Stimulated activated CD4-positive, alpha-beta T cell treated with anti-CD3 and anti-CD28 coated beads, Interleukin-15, amount 100 ng/mL, for 24 hours (primary cell): Measurements from ENCODE around the gene LCA5L.

Experiments used
- DNase-seq: peaks from one replicate; pipeline ENCODE4 v3.0.0-alpha.2; 2020

The LCA5L gene

DNA sequence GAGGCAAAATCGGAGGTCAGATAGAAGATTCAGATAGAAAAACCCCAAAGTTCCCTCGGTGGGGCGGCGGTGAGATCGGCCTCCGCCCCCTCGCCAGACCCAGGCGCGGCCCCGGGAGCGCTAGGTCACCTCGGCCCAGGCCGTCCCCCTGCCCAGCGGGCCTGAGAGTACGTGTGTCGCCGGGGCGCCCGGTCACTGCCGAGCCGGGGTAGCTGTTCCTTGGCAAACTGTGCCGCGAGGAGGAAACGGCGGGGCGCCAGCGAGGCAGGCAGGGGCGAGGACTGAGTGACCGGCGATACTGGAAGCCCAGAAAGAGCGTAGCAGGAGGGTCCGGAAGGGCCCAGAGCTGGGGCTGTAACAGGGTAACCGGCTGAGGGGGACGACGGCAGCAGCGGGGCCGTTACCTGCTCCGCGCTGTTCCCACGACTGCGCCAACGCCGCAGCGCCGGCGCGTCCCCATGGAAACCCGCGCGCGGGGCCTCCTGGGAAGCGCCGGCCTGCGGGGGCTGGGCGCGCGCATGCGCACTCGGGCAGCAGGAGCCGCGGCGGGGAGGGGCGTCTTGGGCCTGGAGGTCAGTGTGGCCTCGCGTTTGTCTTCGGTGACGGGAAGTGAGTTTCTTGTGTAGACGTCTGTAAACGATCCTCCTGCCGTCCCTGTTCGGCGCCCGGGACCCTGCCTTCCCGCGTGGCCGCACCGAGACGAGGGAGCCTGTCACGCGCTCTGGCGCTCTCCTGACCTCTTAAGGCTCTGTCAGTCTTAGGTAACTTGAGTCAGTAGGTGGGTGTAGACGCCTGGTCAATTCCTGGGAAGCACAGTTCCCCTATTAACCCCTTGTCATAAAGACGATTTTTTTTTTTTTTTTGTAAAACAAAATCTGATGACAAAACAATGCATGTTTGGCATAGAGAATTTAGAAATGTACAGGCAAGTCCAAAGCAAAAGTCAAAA is at the start of gene LCA5L:
TSS of gene LCA5L (minus strand) at position 458 of the 949 bp plus-strand sequence. CDS start 17,285 bp downstream, outside the sequence.
- peak; percentile 93 for DNase-seq

DNA sequence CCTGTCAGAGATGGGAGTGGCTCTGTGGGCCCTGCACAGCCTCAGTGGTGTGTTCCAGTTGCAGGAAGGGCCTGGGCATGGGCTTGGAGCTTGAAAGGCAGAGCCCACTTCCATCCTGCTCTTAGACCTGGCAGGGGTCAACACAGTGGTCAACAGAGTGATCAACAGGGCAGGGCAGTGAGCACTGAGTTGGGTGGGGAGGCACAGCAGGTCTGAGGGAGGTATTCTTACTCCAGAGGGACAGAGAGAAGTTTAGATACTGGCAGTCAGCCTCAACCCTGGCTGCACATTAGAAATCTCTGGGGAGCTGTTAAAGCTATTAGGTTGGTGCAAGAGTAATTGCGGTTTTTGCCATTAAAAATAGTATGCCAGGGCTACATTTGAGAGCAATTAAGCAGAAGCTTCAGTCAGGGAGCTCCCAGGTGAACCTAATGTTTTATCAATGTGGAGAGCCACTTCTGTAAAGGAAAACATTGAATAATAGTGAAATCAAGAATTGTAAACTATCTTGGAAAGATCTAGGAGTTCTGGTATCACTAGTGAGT is 43.9 kb upstream of the LCA5L start:
- DNase-seq: no peak

DNA sequence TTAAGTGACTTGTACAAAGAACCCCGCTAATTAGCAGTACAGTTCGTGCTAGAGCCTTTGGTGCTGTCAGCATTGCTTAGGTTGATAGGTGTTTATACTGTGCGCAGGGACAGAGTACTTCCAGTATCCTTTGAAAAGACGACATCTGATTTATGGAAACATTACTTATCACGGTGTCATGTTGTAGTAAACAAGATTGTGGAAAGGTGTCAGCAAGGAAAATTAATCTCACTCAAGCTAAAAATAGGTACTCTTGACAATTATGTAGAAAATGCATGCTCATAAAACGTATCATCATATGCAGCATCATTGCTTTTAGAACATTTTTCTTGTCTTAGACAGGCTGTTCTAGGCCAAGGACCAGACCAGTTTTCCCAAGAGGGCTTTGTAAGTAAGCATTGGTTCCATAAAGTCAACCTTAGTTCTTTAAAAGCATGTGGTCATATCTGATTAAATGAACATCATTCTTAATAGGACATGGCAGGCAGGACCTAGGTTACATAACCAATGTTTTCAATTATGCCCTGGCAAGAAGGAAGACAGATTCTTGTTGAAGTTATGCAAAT is 39.2 kb upstream of the LCA5L start:
- no peak for DNase-seq

DNA sequence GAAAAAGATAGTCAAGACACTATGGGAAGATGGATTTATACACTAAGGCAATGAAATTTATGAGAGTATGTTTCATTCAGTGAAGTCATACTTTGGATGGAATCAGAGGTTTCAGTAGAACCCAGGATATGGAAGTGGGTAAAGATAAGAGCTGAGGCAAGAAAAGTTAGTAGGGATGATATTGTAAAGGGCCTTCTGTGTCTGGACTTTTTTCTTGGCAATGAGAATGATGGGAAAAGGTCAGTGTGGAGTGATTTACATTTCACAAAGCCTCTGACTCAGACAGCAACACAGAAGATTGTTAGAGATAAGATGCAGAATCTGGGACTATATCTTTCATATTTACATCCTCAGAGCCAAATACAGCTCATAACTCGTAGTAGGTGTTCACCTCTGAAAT is 38.3 kb upstream of the LCA5L start:
- no peak for DNase-seq

DNA sequence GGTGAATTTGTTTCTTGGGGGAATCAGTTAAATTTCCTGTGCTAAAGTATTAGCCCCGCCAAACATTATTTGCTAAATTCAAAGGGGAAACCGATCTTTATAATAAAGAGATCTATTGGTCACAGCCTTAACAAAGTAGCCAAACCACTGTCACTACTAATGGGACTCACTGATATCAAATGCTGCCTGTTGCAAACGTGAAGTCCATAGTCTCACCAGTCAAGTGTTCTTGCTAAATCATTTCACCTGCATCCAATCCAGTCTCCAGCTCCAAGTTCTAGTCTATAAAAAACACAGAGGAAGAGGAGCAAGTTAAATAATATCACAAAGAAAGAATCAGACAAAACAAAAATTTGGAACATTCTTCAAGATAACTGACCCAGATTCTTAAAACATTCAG is 36.3 kb upstream of the LCA5L start:
- no peak for DNase-seq

DNA sequence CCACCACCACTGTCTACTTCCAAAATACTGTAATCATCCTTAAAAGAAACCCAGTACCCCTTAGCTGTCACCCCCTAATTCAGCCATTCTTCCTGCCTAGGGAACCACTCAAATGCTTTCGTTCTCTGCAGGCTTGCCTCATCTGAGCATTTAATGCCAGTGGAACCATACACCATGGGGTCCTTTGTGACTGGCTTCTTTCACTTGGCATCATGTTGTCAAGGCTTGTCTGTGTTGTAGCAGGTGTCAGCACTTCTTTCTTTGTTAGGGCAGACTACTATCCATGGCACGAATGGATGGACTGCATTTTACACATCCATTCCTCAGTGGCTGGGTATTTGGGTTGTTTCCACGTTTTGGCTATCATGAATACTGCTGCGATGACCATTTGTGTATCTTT is 34.7 kb upstream of the LCA5L start:
- no peak for DNase-seq

DNA sequence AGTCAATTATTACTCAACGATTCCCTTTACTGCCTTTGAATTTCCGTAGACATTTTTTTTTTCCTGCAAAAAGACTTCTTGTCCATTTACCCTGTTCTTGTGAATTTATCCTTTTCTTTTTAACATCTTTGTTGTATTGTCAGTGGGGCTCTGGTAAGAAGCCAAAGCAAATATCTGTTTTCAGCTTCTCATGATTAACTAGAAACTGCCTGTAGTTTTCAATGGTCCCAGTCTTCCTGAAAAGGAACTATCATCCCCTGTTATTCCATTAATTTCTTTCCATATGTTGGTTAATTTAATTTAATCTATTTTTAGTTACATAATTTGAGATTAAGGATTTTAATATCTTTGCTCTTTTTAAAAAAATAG is 34.2 kb upstream of the LCA5L start:
- no peak for DNase-seq

DNA sequence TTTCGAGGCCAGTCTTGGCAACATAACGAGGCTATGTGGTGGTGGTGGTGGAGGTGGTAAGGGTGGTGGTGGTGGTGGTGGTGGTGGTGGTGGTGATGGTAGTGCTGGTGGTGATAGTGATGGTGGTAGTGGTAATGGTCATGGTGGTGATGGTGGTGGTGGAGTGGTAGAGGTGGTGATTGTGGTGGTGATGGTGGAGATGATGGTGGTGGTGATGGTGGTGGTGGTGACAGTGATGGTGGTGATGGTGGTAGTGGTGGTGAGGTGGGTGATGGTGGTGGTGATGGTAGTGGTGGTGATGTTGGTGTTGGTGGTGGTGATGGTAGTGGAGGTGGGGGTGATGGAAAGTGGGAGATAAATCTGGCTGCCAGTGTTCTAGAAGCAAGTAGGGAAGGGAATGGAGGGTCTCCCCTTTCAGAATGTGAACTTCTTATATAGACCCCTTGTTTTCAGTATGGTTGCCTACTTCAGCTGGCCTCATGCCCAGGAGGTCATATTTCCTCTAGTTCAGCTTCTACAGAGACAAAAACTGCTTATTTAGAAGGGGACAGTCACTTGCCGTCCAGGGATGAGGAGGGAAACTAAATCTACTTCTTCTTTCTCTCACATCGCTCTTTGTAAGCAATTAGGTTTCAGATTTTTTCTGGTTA is 33.7 kb upstream of the LCA5L start:
- DNase-seq: no peak

DNA sequence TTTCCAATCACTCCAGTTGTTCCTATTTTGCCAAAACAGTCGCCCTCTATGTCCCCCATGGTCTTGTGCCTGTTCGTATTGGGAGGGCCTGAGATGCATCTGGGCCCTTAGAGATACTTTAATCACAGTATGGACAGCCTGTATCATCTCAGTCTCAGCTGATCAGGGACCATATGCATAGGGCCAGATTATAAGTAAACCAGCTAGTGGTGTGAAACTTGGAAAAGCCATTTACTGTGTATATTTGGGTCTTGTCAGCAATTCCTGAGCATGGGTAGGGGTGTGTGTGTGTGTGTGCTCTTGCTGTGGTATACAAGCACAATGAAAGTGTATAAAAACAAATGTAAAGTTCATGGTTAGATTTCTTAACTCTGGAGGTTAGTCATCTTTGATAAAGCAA is 29.0 kb upstream of the LCA5L start:
- no peak for DNase-seq

DNA sequence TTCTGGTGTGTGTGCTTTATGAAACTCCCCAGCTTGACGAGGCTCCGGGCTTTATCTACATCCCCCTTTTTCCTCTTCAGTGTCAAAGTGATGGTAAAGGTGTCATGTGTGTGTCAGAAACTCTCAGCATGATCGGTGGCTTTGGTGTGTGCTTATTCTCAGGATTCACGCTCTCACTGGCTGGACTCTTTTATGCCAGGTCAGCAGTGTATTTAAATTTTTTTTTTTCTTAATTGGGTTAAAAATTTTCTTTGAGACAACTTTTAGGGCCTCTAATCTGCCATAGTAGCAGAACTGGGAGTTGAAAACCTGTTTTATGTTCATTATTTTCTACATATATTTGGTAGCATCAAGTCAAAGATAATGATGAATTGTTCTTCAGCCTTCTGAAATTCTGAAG is 27.2 kb upstream of the LCA5L start:
- no peak for DNase-seq

DNA sequence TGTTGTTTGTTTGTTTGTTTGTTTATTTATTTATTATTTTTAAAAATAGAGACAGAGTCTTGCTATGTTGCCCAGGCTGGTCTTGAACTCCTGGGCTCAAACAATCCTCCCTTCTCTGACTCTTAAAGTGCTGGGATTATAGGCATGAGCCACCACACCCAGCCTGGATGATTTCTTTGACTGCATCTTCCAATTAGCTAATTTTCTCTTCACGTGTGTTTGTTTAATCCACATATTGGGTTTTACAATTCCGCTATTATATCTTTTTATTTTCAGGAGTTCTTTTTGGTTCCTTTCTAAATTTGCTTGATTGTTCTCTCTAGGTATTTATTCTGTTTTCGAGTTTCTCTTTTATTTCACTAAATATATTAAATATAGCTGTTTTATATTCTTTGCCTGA is 26.0 kb upstream of the LCA5L start:
- DNase-seq: no peak

DNA sequence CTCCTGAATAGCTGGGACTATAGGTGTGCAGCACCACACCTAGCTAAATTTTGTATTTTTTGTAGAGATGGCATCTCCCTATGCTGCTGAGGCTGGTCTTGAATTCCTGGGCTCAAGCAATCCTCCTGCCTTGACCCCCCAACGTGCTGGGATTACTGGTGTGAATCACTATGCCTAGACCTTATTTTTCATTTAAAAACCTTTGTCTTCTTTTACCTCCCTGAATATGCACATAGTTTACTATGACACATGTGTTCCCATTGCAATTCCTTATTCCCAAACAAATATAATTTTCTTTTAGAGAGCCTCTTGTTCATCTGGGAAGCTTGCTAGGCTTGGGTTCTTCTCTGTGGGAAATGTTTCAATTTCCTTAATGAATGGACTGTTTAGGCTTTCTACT is 23.0 kb upstream of the LCA5L start:
- no peak for DNase-seq

DNA sequence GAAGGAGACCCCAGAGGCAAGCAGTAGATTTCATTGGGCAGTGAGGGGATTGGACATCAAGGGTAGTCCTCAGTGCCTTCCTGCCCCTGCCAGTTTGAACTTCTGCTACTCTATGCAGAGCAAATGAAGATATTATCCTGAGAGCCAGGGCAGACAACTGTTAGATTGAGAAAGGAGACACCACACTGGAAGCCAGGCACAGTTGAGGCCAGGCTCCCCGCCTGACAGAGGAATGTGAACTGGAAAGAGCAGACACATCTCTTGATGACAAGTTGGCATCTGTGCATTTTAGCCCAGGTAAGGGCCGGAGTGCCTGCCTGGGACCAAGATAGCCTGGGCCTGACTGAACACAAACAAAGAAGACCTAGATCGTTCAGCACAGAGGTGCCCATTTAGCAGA is 22.2 kb upstream of the LCA5L start:
- DNase-seq: no peak

DNA sequence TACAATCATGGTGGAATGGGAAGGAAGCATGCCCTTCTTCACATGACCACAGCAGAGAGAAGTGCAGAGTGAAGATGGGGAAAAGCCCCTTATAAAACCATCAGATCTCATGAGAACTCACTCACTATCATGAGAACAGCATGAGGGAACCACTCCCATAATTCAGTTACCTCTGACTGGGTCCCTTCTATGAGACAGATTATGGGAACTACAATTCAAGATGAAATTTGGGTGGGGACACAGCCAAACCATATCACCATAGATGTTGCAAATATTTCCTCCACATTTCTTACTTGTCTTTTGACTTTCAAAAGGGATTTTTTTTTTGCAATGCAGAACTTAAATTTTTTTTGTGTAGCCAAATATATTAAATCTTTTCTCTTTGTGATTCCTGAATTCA is 21.0 kb upstream of the LCA5L start:
- DNase-seq: no peak

DNA sequence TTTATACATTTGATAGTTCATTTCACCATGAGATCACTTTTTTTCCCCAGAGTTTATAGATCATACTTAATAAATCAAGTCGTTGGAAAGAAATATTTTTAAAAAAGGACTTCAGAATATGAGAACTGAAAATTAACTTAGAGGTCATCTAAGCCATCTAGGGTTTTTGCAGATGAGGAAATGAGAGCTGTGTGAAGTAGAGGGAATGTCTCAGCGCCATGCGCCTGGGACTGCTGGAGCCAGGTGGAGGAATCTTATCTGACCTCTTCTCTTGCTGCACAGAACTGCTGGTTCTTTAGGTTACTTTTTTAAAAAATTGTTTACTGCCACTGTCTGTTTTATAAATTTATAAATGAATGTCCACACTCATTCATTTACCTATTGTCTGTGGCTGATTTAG is 17.7 kb upstream of the LCA5L start:
- DNase-seq: no peak

DNA sequence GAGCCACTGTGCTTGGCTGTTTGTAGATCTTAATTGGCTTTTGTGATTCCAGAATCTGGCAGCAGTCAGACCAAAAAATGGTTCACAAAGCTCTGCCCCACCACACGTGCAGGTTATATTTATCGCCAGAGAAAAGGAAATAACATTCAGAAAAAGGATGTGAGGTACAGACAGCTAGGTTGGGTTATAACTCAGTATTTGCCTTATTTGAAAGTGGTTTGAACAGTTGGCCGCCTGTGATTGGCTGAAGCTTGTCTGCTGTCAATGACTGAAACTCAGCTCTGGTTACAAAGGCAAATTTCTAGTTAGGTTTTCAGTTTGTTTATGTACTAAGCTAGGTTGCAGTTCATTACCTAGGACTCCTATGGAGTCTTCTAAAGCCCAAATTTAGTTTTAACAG is 15.8 kb upstream of the LCA5L start:
- no peak for DNase-seq

DNA sequence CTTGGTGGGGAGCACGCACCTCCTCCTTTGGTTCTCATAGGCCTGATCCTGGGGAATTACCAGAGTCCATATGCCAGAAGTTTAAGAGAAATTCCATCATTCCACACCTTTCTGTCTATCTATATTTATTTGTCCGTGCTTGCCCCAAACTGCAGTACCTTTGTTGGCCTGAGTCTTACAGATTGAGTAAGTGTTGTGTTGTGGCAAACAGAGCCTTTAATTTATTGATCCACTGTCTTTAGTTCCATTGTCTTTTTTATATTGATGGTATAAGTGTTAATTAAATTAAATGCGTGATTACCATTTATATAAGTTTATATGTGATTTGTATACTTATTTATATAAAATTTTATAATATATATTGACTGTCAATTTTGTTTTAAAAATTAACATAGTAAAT is 11.1 kb upstream of the LCA5L start:
- no peak for DNase-seq

DNA sequence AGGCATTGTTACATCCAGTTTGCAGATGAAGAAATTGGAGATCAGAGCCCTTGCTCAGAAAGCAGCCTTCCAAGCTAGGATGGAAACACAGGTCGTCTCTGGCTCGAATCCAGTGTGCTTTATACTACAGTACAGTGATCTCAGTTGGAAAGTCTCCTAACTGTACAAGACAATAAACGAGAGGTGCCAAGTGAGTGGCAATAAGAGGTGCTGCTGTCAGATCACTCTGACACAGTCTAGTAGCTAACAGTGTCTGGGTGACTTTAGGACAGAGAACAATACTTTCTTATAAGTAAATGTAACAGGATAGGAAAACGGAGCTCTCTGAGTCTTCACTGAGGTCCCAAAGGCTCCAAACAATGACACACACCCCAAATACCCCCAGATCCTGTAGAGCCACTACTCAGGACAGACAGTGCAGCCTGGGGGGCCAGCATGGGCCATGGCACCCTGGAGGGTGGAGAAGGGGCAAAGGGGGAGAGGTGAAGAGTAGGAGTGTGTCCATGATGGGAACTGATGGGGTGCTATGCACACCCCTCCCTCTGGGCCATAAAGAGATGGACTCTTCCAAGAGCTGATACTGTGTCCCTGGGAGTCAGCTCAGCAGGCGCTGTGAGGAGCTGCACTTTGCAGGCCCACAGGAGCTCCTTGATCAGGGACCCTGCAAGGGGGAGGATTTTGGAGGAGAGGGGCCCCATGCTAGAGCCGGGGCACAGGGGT is 9.5 kb upstream of the LCA5L start:
- no peak for DNase-seq

DNA sequence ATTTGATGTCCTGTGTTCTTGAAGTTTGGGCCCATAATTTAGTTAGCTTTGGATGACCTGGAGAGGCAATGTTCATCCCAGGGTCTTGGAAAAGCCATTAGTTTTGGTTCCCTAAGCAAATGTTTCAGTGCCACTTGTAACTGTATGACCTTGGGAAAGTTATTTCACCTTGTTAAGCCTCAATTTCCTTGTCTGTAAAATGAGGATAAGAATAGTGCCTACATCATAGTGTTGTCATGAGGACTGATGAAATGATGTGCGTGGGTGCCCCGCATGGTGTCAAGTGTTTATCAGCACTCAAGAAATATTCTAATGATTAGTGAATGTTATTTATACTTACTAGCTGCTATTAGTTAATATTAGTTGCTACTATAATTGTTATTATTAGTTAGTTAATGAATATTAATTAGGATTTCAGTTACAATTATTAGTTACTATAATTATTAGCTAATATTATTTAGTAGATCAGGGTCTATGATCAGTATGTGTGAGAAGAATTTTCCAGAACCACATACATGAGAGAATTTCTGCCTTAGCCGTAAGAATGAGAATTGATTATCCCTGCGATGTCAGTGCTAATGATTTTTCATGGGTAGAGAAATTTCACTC is 8.1 kb upstream of the LCA5L start:
- DNase-seq: no peak

DNA sequence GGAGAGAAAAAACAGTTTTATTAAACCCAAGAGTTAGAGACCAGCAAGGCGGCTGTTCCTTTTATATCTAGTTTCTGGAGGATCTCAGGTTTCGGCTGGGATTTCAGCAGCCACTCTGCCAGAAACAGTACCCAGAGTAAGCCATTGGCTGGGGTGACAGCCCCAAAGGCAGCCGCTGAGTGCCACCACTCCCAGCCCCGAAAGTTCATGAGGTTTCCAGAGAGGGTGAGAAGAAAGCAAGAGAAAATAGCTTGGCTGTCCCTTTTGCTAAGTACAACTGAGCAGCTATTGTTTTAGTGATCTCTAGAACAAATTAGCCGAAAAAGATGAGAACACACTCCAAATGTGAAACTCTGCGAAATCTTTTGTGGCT is 7.4 kb upstream of the LCA5L start:
- no peak for DNase-seq

DNA sequence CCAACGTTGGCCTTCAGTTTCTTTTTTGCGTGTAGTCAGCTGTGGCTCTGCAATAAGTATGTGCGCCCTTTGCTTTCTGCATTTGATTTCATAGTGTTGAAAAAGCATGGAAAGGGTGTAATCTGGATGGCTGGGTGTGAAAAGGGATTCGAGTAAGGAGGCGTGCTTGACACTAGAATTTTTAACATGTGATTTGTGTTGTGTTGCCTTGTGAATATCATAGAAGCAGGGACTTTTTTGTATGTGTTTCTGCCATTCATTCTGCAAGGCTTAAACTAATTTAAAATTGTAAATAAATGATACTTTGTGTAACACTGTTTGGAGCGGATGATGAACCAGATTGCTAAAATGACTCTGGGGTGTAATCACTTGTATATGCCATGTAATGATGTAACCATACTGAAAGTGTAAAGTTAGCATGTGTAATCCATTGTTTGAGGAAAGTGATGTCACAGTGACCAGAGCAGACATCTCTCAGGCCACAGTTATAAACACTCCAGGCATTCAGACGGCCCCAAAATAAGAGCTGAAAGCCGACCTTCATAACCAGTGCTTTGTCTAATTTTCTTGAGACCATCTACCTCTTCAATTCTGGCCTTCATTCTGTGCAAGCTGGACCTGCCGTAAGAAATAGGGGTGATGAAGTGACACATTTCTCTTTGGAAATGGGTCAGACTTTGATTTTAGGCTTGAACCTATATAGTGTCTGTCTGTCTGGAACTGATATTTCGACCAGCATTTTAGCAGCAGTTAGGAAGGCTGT is 6.8 kb upstream of the LCA5L start:
- DNase-seq: no peak
